OCI-LY1 (cell line): ENCODE results near the gene TNS3.

Experiments
- H2AFZ ChIP-seq: fragments of 200-600 bp; sonication (generic), shearing (Covaris generic); 2 replicates; pipeline ENCODE4 v1.6.0; 2014; ENCODE audit warnings: antibody characterized with exemption, mild to moderate bottlenecking, low read length
- H3F3A ChIP-seq: fragments of 200-600 bp; sonication (generic), shearing (Covaris generic); 2 replicates; pipeline ENCODE4 v1.6.0; 2014; ENCODE audit warnings: mild to moderate bottlenecking, antibody characterized with exemption, low read length, moderate library complexity; ENCODE audit not compliant: insufficient read depth
- H3K27ac ChIP-seq: fragments of 200-600 bp; sonication (generic); 2 replicates; pipeline ENCODE4 v1.5.1; 2014; ENCODE audit warnings: low read length, mixed run types, mild to moderate bottlenecking, low read depth; ENCODE audit not compliant: poor library complexity, severe bottlenecking
- H3K27me3 ChIP-seq: fragments of 200-600 bp; sonication (generic); 2 replicates; pipeline ENCODE4 v1.6.0; 2014; ENCODE audit warnings: antibody characterized with exemption, mild to moderate bottlenecking, low read length, moderate library complexity; ENCODE audit not compliant: insufficient read depth
- H3K36me3 ChIP-seq: fragments of 200-600 bp; sonication (generic); 2 replicates; pipeline ENCODE4 v1.6.1; 2014; ENCODE audit warnings: mild to moderate bottlenecking, antibody characterized with exemption, low read length, moderate library complexity, mixed read lengths; ENCODE audit not compliant: insufficient read depth
- H3K4me1 ChIP-seq: fragments of 200-600 bp; sonication (generic); 2 replicates; pipeline ENCODE4 v1.5.1; 2014; ENCODE audit warnings: mild to moderate bottlenecking, low read length, moderate library complexity; ENCODE audit not compliant: insufficient read depth, severe bottlenecking
- H3K4me2 ChIP-seq: fragments of 200-600 bp; sonication (generic), shearing (Covaris generic); 2 replicates; pipeline ENCODE4 v1.6.1; 2014; ENCODE audit warnings: low read length
- H3K4me3 ChIP-seq: fragments of 200-600 bp; sonication (generic); 2 replicates; pipeline ENCODE4 v1.5.1; 2014; ENCODE audit warnings: low read length, low read depth, mild to moderate bottlenecking, mixed read lengths; ENCODE audit not compliant: poor library complexity, severe bottlenecking
- H3K79me2 ChIP-seq: fragments of 200-600 bp; shearing (Covaris generic); 2 replicates; pipeline ENCODE4 v1.6.1; 2016; ENCODE audit warnings: mixed run types, low read length, mixed read lengths; ENCODE audit not compliant: insufficient read depth
- H3K9ac ChIP-seq: fragments of 200-600 bp; sonication (generic), shearing (Covaris generic); 2 replicates; pipeline ENCODE4 v1.6.1; 2014; ENCODE audit warnings: mild to moderate bottlenecking, low read length, mixed read lengths
- H3K9me2 ChIP-seq: fragments of 200-600 bp; sonication (generic), shearing (Covaris generic); 2 replicates; pipeline ENCODE4 v1.6.1; 2014; ENCODE audit warnings: low read depth, mild to moderate bottlenecking, low read length, mixed read lengths
- H3K9me3 ChIP-seq: fragments of 200-600 bp; shearing (Covaris generic); 2 replicates; pipeline ENCODE4 v1.6.1; 2014; ENCODE audit warnings: low read length, mixed read lengths
- H4K20me1 ChIP-seq: fragments of 200-600 bp; sonication (generic), shearing (Covaris generic); 2 replicates; pipeline ENCODE4 v1.6.0; 2016; ENCODE audit warnings: mild to moderate bottlenecking, low read length; ENCODE audit not compliant: insufficient read depth
- EZH2 ChIP-seq: fragments of 200-600 bp; sonication (generic), shearing (Covaris generic); IDR thresholded peaks from 2 replicates; pipeline ENCODE4 v1.8.0; 2017; ENCODE audit warnings: borderline replicate concordance, mixed run types, mild to moderate bottlenecking, antibody characterized with exemption, low read length, moderate library complexity, mixed read lengths
- TF ChIP-seq, protein P1 (sequence below): fragments of 200-600 bp; sonication (generic), shearing (Covaris generic); IDR thresholded peaks from 2 replicates; pipeline ENCODE4 v1.5.1; 2017; ENCODE audit warnings: mild to moderate bottlenecking, antibody characterized with exemption, low read length, moderate library complexity, mixed read lengths

Gene TNS3

DNA sequence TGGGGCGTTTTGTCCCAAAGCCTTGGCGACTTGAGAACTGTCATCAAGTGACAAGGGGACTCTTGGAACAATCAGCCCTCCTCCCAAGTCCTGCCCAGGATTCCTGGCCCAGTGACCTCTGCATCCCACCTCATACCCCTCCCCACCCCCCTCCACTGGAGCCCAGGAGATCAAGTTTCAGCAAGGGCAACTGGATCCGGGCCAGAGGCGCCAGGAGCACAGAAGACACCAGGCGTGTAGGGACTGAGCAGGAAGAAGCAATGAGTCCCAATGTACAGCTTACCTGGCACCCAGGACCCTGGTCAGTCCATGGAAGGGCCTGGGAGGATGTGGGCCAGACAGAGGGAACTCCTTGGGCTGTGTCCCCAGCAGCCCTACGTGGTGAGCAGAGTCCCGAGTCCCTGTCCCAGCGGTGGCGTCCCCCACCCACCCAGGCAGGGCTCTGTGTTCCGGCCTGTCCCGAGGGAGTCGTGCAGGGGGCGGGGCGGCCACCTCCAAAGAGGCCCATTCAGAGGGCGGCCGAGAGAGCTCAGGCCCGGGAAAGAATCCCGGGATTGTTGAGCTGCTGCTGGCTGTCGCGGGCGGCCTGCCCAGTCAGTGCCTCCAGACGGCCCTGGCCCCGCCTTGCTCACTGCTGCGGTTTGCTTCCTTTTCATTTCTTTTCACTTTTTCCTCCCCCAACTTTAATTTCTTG lies 254.1 kb downstream of the TNS3 start:
- Histone ChIP-seq H3K4me1 (no peaks in the 10 kb centered on the region), H3F3A (no peaks in the 10 kb centered on the region; the same call in 1 of the 2 replicates), H3K9ac (no peak overlapping the region), H2AFZ (no peak overlapping the region), H3K4me2 (no peak overlapping the region), H3K27ac (no peak overlapping the region), H3K9me2 (no peaks in the 10 kb centered on the region), H3K27me3 (no peaks in the 10 kb centered on the region), H4K20me1 (no peaks in the 10 kb centered on the region), H3K79me2 (no peaks in the 10 kb centered on the region), H3K4me3 (no peak overlapping the region), H3K9me3 (no peaks in the 10 kb centered on the region), H3K36me3 (peaks cover 74% of the 10 kb centered on the region)
- TF ChIP-seq, protein P1, sequence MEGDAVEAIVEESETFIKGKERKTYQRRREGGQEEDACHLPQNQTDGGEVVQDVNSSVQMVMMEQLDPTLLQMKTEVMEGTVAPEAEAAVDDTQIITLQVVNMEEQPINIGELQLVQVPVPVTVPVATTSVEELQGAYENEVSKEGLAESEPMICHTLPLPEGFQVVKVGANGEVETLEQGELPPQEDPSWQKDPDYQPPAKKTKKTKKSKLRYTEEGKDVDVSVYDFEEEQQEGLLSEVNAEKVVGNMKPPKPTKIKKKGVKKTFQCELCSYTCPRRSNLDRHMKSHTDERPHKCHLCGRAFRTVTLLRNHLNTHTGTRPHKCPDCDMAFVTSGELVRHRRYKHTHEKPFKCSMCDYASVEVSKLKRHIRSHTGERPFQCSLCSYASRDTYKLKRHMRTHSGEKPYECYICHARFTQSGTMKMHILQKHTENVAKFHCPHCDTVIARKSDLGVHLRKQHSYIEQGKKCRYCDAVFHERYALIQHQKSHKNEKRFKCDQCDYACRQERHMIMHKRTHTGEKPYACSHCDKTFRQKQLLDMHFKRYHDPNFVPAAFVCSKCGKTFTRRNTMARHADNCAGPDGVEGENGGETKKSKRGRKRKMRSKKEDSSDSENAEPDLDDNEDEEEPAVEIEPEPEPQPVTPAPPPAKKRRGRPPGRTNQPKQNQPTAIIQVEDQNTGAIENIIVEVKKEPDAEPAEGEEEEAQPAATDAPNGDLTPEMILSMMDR: no peak
- TF ChIP-seq EZH2: no peak

DNA sequence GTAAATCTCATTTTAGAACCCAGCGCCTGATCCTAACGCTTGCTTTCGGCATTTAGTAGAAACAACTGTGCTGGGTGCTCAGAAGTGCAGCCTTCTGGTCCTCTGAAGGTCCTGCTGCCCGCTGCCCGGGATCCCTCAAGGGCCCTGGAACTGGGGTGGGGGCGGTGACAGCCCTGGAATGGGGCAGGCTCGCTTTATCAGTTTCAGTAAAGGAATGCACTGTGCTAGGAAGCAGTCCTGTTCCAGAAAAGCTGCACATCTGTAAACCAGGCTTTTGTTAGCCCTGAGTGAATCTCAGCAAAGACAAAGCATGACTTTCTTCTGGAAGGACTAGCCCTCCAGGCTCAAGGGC lies 254.6 kb downstream of the TNS3 start:
- no peak for TF ChIP-seq EZH2
- TF ChIP-seq, protein P1: no peak
- Histone ChIP-seq H3K27ac (no peak overlapping the region), H3K36me3 (peaks cover 70% of the 10 kb centered on the region), H3K27me3 (no peaks in the 10 kb centered on the region), H4K20me1 (no peaks in the 10 kb centered on the region), H2AFZ (no peak overlapping the region), H3K4me3 (no peak overlapping the region), H3K9ac (no peak overlapping the region), H3K4me1 (no peaks in the 10 kb centered on the region), H3K9me3 (no peaks in the 10 kb centered on the region), H3K9me2 (no peaks in the 10 kb centered on the region), H3K4me2 (no peak overlapping the region), H3F3A (no peaks in the 10 kb centered on the region; the same call in 1 of the 2 replicates), H3K79me2 (no peaks in the 10 kb centered on the region)

DNA sequence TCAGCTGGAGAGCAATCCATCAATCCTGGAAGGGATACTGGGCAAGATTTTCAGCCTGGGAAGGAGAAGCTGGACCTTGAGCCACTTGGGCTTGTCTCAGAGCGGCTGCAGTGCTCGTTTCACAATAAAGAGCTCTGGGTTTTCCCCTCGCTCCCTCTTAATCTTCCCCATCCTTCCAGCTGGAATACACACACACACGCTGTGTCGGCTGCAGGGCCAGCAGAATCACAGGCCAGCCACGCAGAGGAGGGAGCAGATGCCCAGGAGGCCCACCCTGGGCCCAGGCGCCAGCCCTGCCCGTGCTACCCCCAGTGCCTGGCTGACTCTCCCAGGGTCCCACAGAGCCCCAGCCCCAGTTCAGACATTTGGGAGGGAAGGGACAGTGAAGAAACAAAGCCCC lies 255.1 kb downstream of the TNS3 start:
- no peak overlapping the region for H3K9ac ChIP-seq
- H3K9me3 ChIP-seq: no peaks in the 10 kb centered on the region
- no peak overlapping the region for H3K4me3 ChIP-seq
- no peaks in the 10 kb centered on the region for H3K4me1 ChIP-seq
- no peak overlapping the region for H3K27ac ChIP-seq
- peaks cover 68% of the 10 kb centered on the region for H3K36me3 ChIP-seq
- H3K27me3 ChIP-seq: no peaks in the 10 kb centered on the region
- no peaks in the 10 kb centered on the region for H3K79me2 ChIP-seq
- TF ChIP-seq, protein P1: no peak
- TF ChIP-seq EZH2: no peak
- no peaks in the 10 kb centered on the region; the same call in 1 of the 2 replicates for H3F3A ChIP-seq
- H2AFZ ChIP-seq: no peak overlapping the region
- no peak overlapping the region for H3K4me2 ChIP-seq
- H3K9me2 ChIP-seq: no peaks in the 10 kb centered on the region
- no peaks in the 10 kb centered on the region for H4K20me1 ChIP-seq
